Measurements from ENCODE around the gene ODF2L.
"Not testable (repeated sequence)": the region's sequence is repeated elsewhere in the genome, so short reads cannot be mapped to it uniquely, and the experiment has no call there.

Gene ODF2L

DNA sequence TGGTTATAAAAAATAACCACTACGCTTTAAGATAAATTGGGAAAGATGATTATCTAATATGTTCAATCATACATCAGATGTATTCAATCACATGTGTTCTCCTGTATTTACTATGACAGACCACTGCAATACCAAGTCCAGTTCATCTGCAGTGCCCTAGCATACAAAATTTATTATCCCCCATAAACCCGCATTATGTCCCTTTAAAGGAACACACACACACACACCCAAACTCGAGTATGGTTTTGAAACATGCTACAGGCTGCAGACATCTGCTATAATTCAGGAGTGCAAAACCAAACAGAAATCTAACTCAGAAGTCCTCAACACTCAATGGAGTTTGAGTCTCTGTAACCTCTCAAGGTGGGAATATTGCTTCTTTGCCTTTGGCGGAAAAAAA is 14.9 kb downstream of the ODF2L start:
- no peak for DNase-seq

DNA sequence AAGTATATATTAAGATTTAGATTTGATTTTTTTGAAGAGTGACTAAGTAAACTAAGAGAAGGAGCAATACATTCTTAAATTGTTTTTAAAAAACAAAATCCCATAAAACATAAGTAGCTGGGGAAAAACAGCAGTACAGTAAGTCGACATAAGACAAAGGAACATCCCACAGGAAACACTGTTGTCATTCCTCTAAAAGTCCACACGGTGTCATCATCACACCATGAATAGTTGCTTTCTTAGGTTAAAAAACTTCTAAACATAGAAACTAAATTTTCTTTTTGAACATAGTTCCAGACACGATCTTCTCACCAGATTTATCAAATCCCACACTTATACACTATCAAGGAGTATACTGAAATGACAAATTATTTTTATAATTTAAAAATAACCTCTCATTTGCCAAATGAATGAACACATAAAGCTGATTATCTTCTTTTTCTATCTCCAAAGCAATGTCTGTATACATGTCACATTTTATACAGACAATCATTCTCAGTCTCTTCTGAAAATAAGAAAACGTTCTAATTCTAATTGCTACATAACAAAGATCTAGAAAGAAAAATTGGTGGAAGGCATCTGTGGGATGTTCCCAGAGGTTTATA is 15.8 kb downstream of the ODF2L start:
- DNase-seq = peak; percentile 65

GRCh38 chr1:86378813-86379212 is 17.3 kb downstream of the ODF2L start:
- no peak for DNase-seq

- DNase-seq = no peak
Measured at GRCh38 chr1:86377341-86377740, 18.8 kb downstream of the ODF2L start.

- DNase-seq = no peak
Measured at GRCh38 chr1:86375688-86376087, 20.4 kb downstream of the ODF2L start.

- DNase-seq = no peak
Measured at GRCh38 chr1:86370601-86371022, 25.5 kb downstream of the ODF2L start.

GRCh38 chr1:86365896-86366295 is 30.2 kb downstream of the ODF2L start:
- DNase-seq = no peak

GRCh38 chr1:86362807-86363206 is 33.3 kb downstream of the ODF2L start:
- DNase-seq = no peak

DNA sequence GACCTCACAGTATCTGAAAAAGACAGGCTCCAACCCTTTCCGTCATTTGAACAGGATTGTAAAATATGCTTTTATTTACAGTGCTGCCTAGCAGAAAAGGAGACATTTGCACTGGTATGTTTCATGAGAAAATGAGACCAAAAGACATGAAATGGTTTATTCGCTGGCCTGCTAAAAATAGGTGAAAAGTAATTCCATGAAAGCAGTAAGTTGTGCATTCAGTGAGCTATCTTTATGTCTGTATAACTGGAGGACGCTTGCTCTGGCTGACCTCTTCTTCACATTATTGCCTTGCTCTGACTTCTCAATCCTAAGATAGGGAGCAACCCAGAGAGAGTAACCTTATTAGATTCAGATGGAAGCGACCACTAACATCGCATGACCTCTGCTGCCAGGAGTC is 38.3 kb downstream of the ODF2L start:
- no peak for DNase-seq

DNA sequence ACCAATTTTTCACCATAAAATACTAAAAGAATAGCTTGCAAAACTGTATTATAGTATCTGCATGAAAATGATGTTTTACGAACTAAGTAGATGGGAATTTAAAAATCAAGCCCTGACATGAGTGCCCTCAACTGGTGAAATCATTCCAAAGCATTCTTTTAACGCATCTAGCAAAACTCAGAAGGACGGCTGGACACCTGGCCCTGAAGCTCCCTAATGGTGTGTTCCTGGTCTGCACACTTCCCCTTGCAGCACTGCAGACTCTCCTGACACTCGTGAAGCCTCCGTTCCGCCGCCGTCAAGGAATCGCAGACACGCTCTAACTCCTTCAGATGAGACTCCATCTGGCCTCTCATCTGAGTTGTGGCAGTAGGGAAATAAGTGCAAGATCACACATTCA is 39.9 kb downstream of the ODF2L start:
- DNase-seq = no peak

DNA sequence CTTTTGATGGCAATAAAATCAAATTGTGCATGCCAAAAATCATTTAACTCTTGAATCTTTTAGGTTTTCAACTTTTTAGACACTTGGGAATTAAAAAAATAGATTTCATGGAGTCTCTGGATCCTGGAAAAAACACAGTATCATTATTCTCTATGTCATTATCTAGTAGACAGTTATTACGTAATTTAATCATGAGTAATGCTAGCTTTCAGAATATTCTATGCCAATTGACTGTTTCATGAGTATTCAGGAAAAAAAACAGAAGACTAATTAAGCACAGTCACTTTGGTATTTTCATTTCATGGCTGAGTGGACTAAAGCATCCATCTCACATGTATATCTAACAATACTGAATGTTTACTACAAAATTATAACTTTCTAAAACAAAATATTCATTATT is 44.0 kb downstream of the ODF2L start:
- DNase-seq = no peak

DNA sequence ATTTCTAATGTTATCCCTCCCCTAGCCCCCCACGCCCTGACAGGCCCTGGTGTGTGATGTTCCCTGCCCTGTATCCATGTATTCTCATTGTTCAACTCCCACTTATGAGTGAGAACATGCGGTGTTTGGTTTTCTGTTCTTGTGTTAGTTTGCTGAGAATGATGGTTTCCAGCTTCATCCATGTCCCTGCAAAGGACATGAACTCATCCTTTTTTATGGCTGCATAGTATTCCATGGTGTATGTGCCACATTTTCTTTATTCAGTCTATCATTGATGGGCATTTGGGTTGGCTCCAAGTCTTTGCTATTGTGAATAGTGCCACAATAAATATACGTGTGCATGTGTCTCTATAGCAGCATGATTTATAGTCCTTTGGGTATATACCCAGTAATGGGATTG is 45.9 kb downstream of the ODF2L start:
- not testable (repeated sequence) for DNase-seq

GRCh38 chr1:86346388-86346787 is 49.7 kb downstream of the ODF2L start:
- no peak for DNase-seq

DNA sequence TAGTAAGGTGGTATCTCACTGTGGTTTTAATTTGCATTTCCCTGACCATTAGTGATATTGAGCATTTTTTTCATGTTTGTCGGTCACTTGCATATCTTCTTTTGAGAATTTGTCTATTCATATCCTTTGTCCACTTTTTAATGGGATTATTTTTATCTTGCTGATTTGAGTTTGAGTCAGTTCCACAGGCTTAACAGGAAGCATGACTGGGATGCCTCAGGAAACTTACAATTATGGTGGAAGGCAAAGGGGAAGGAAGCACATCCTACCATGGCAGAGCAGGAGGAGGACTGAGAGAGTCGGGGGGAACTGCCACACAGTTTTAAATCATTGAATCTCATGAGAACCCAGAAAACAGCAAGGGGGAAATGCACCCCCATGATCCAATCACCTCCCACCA is 51.1 kb downstream of the ODF2L start:
- no peak for DNase-seq

DNA sequence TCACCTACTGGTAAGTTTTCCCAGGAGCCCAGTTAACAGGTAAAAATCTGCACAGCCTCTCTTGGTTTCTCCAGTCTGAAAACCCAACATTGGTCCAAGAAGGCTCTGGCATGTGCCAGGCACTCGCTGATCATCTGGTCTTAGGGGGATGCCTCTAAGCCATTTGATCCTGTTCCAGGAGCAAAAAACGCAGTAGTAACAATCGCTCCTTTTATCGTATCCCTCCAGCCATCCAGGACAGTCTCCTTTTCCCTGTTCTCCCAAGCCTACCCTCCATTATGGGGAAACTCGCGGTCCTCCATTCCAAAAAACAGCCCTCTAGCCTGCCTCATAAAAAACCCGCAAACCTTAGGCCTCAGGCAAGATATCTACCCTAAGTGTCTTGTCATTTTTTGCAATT is 56.2 kb downstream of the ODF2L start:
- no peak for DNase-seq

DNA sequence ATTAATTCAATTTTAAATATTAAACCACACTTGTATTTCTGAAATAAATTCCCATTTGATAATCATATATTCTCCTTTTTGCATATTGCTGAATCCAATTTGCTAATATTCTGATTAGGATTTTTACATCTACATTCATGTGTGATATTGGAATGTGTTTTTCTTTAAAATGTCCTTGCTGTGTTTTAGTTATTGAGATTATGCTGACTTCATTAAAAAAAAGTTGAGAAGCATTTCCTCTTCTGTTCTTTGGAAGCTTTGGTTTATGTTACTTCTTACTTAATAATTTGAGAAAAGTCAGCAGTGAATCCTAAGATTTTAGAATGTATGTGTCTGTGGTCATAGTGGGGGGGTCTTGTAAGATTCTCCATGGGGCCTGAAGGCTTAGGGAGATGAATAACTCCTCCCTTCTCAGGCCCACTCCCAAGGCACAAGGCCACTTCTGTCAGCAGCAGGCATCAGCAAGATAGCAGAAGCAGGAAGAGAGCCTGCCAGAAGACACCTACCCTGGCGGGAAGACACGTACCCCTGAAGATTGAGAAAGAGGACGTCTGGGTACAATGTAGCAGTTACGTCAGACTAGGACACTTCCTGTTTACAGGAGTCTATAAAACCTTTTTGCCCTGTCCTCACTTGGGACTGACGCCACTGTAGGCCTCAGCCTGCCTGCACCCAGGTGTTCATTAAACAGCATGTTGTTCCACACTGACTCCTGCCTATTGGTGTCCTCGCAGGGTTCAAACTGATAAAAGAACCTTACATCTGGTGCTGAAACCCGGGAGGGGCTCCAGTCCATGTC is 56.9 kb downstream of the ODF2L start:
- DNase-seq = no peak

DNA sequence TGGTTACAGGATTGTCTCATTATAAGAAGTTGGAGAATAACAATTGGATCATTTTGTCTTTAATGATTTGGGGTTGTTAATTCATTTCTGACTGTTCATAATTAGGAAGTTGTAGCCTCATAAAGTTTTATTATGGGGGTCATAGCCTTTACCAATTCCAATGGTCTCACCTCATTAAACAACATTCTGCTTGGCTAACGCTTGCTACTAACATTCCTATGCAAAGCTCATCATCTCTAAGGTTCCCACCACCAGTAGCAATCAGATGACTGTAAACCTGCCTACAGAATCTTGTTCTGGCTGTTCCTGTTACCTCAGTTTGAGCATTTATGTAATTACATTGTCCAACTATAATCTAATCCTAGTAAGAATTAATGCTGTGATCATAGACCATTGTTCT is 60.2 kb downstream of the ODF2L start:
- no peak for DNase-seq

DNA sequence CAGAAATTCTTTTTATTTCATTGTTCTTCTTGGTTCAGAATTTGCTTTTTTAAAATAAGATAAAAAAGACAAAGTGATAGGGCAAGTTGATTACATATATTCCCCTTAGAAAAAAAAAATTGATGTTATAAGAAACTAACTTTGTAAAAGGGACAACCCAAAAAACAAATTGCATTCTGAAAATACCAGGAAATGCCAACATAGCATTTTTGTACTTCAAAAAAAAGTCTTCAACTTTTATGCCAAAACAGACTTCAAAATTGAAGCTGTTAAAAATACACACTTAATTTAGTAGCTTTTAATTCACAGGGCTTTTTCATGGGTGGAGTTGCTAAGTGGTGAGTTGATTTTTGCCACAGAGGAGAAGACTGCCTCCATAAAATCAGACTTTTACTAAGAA is 70.9 kb downstream of the ODF2L start:
- no peak for DNase-seq

- DNase-seq = no peak
Measured at GRCh38 chr1:86324130-86324822, 71.8 kb downstream of the ODF2L start.

GRCh38 chr1:86322241-86322640 is 73.9 kb downstream of the ODF2L start:
- no peak for DNase-seq

GRCh38 chr1:86318436-86318835 is 77.7 kb downstream of the ODF2L start:
- DNase-seq = no peak

DNA sequence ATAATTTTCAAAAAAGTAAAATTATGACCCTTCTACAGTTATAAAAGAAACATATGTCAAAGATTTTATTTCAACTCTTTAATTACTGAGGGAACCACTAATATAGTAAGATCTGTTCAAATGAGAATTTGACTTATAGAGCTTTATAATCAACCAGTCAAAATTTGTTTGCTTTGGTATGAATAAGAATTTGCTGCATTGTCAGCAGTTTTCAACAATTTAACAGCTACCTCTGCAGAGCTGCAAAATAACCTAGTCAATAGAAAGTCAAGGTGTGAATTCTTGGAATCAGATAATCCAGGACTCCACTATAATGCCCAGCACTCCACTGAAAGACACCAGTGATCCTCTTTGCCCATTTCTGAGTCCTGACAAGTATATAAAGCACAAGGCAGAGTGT is 78.2 kb downstream of the ODF2L start:
- no peak for DNase-seq

GRCh38 chr1:86305731-86306130 is 90.4 kb downstream of the ODF2L start:
- DNase-seq = no peak

DNA sequence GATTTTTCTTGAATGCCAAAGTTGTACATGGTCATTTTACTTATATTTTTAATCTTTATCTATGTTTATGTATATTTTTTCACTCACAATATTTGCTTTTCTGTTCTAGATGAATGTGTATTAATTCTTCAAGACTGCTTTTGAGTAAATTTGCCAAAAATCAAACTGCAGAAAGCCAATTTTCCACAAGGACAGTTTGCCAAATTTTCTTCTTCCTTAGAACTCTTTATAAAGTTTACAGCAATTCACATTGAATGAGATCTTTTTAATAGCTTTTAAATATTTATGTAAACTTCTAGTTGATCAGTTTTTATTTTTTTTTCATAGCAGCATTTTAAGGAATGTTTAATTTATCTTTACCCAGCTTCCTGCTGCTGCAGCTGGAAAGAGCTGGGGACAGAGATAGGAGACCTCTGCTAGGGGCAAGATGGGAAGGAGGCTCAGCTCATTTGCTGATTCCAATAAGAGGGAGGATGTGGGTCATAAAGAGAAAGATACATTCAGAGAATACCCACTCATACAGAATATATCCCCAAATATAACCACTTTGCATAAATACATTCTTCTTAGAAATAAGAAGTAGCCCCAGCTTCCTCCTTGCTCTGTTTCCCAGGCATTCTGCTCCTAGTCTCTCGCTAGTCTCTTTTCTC is 93.0 kb downstream of the ODF2L start:
- DNase-seq = no peak

Data from NCI-H446 treated with DMSO at 0.1 percent for 48 hours (cell line).